Glutamatergic neuron (in vitro differentiated cells): Measurements from ENCODE around the gene FAM53A. TPM values are rescaled to one million over a fixed set of nuclear protein-coding genes. Genes with fewer than 3 reads are reported as not detected.
"Not testable (repeated sequence)": the region's sequence is repeated elsewhere in the genome, so short reads cannot be mapped to it uniquely, and the experiment has no call there.

ENCODE experiments used
- DNase-seq: peaks from one replicate; pipeline ENCODE4 v3.0.0; 2022
- H3K27ac Mint-ChIP-seq: one replicate; pipeline ENCODE4 v1.8.0; 2020; ENCODE audit warnings: mild to moderate bottlenecking, mixed read lengths, inconsistent platforms; ENCODE audit not compliant: unreplicated experiment
- H3K27me3 Mint-ChIP-seq: one replicate; pipeline ENCODE4 v1.8.0; 2020; ENCODE audit warnings: mild to moderate bottlenecking, moderate library complexity, mixed read lengths, inconsistent platforms; ENCODE audit not compliant: unreplicated experiment
- H3K36me3 Mint-ChIP-seq: one replicate; pipeline ENCODE4 v1.8.0; 2020; ENCODE audit warnings: mild to moderate bottlenecking, mixed read lengths, inconsistent platforms; ENCODE audit not compliant: unreplicated experiment
- H3K4me1 Mint-ChIP-seq: one replicate; pipeline ENCODE4 v1.8.0; 2020; ENCODE audit warnings: mild to moderate bottlenecking, low read depth, mixed read lengths, inconsistent platforms; ENCODE audit not compliant: unreplicated experiment
- H3K4me3 Mint-ChIP-seq: one replicate; pipeline ENCODE4 v1.8.0; 2020; ENCODE audit warnings: mild to moderate bottlenecking, mixed read lengths, inconsistent platforms; ENCODE audit not compliant: unreplicated experiment
- H3K9me3 Mint-ChIP-seq: one replicate; pipeline ENCODE4 v1.8.0; 2020; ENCODE audit warnings: mild to moderate bottlenecking, moderate library complexity, mixed read lengths, inconsistent platforms; ENCODE audit not compliant: unreplicated experiment
- total RNA-seq: library from RNA; stranded (reverse); fragmentation: NEBNext Ultra II Directional; extraction: Animal tissue kit (Norgen Biotek cat#: 25700); gene quantifications from one replicate; pipeline ENCODE4 v1.2.1, GENCODE V29; 2021; ENCODE audit not compliant: unreplicated experiment
- TF ChIP-seq, protein P1 (sequence below): fragments of 200-600 bp; sonication (generic); IDR thresholded peaks from one replicate; pipeline ENCODE4 v1.5.0; 2021; ENCODE audit not compliant: partially characterized antibody, unreplicated experiment

FAM53A gene
- total RNA-seq, 1 donor from 2014 or later = 1.1 TPM

DNA sequence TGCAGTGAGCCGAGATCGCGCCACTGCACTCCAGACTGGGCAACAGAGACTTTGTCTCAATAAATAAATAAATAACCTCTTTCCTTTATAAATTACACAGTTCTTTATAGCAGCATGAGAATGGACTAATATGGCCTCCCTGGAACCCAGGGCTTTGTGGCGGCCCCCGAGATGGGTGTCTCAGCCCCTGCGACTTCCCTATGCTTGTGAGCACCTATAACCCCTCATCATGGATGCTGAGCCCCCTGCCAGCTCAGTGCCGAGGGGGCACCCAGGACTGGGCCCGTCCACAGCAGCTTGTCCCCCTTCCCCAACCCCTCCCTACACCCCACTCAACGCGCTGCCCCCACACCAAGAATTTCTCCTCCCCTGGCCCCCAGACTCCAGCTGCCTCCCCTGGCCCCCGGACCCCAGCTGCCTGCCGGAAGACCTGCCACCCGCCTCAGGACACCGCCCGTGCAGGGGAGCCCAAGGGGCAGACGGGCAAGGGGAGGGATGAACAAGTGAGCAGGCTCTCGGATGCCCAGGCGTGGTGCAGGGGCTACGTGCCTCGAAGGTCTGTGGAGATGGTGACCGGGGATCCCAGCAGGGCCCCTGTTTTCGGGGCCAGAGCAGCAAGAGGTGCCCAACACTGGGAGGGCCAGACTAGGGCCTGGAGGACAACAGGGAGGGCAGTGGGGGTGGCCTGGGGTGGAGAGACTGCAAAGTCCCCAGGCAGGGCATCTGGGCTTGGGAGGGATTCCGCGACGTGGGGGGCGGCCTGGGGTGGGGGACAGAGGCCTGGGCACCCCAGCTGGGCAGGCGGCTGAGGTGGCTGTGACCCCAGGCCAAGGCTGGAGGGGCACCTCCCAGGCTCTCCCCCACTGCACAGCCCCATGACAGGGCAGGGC is 74.0 kb downstream of the FAM53A start:
- peak; percentile 12 for DNase-seq
- no peak overlapping the region for H3K27ac Mint-ChIP-seq
- peaks cover 10% of the 10 kb centered on the region for H3K9me3 Mint-ChIP-seq
- no peak overlapping the region for H3K4me3 Mint-ChIP-seq
- H3K4me1 Mint-ChIP-seq = peaks cover 7% of the 10 kb centered on the region
- no peaks in the 10 kb centered on the region for H3K36me3 Mint-ChIP-seq
- TF ChIP-seq, protein P1, sequence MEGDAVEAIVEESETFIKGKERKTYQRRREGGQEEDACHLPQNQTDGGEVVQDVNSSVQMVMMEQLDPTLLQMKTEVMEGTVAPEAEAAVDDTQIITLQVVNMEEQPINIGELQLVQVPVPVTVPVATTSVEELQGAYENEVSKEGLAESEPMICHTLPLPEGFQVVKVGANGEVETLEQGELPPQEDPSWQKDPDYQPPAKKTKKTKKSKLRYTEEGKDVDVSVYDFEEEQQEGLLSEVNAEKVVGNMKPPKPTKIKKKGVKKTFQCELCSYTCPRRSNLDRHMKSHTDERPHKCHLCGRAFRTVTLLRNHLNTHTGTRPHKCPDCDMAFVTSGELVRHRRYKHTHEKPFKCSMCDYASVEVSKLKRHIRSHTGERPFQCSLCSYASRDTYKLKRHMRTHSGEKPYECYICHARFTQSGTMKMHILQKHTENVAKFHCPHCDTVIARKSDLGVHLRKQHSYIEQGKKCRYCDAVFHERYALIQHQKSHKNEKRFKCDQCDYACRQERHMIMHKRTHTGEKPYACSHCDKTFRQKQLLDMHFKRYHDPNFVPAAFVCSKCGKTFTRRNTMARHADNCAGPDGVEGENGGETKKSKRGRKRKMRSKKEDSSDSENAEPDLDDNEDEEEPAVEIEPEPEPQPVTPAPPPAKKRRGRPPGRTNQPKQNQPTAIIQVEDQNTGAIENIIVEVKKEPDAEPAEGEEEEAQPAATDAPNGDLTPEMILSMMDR = no peak
- H3K27me3 Mint-ChIP-seq = peaks cover 6% of the 10 kb centered on the region

DNA sequence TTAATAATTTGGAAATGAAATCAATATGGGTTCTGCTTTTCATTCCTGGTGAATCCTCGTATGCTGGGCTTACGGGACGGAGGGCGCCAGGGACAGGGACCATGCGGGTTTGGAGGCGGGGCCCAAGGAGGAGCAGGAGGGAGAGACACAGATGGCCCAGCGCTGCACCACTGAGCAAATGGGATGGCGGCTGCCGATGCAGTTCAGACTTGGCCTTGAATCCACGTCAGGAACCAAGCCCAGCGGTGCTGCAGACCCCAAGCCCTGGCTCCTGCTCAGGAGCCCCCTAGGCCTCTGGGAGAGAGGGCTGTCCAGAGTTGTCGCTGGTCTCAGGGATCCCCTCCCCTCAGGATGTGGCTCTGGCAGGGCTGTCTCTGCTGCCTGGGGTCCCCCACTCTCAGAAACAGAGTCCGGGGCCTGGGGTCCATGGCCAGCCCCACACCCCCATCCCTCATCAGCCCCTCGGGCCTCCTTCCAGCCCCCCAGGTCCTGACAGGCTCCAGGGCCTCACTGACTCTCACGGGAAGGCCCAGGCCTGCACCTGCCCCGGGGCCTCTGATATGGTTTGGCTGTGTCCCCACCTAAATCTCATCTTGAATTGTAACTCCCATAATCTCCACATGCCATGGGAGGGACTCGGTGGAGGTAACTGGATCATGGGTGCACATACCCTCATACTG is 75.2 kb downstream of the FAM53A start:
- H3K27ac Mint-ChIP-seq = peak overlapping the region; percentile 48

DNA sequence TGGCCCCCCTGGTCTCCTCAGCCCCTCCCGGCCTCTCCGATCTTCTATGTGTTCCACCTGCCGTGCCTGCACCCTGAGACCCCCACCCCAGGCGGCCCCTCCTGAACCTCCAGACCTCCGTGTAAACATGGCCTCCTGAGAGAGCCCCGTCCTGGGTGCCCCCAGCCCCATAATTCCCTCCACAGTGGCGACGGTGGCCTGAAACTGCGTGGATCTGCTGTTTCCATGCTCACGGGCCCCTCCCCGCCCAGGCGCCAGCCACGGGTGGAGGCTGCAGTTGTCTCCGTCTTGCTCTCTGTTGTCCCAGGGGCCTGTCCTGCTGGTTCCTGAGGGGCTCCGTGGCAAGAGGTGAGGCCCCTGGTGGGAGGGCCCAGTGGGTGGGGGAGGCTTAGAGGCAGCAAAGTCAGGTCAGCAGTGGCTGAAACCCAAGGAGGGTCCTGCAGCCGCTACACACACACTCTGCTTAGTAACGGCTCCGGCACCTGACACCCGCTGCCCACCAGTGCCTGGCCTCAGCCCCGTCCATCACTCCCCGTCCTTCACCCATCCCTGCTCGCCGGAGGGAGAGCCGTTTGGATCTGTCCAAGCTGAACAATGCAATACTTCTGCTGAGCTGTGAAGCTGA is 75.8 kb downstream of the FAM53A start:
- TF ChIP-seq, protein P1 = no peak
- H3K27me3 Mint-ChIP-seq = peaks cover 3% of the 10 kb centered on the region
- peaks cover 5% of the 10 kb centered on the region for H3K4me1 Mint-ChIP-seq
- H3K9me3 Mint-ChIP-seq = peaks cover 2% of the 10 kb centered on the region
- no peaks in the 10 kb centered on the region for H3K36me3 Mint-ChIP-seq
- peak overlapping the region; percentile 42 for H3K4me3 Mint-ChIP-seq
- DNase-seq = peak; percentile 21
- H3K27ac Mint-ChIP-seq = peak overlapping the region; percentile 48

More for the DNA sequence above, 75.2 kb downstream of the FAM53A start:
- H3K36me3 Mint-ChIP-seq = no peaks in the 10 kb centered on the region
- peaks cover 9% of the 10 kb centered on the region for H3K4me1 Mint-ChIP-seq
- peaks cover 6% of the 10 kb centered on the region for H3K9me3 Mint-ChIP-seq
- DNase-seq = peak; percentile 69
- H3K27me3 Mint-ChIP-seq = peaks cover 3% of the 10 kb centered on the region
- peak overlapping the region; percentile 42 for H3K4me3 Mint-ChIP-seq
- TF ChIP-seq, protein P1 = no peak

DNA sequence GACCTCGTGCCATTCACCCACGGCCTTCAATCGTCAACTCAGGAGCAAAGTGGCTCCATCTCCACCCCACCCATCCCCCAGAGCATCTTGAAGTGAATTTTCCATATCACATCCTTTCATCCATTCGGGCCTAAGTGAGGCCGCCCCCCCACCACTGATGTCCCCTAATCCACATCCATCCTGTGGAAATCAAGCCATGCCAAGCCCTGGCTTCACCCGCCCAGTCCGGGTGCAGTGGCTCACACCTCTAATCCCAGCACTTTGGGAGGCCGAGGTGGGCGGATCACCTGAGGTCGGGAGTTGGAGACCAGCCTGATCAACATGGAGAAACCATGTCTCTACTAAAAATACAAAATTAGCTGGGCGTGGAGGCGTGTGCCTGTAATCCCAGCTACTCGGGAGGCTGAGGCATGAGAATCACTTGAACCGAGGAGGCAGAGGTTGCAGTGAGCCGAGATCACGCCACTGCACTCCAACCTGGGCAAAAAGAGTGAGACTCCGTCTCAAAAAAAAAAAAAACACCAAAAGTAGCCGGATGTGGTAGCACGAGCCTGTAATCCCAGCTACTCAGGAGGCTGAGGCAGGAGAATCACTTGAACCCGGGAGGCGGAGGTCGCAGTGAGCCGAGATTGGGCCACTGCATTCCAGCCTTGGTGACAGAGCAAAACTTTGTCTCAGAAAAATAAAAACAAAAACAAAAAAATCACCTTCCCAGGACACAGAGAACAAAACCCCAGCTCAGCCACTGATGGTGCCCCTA is 76.5 kb downstream of the FAM53A start:
- H3K36me3 Mint-ChIP-seq = not testable (repeated sequence)
- peak; percentile 5 for DNase-seq

DNA sequence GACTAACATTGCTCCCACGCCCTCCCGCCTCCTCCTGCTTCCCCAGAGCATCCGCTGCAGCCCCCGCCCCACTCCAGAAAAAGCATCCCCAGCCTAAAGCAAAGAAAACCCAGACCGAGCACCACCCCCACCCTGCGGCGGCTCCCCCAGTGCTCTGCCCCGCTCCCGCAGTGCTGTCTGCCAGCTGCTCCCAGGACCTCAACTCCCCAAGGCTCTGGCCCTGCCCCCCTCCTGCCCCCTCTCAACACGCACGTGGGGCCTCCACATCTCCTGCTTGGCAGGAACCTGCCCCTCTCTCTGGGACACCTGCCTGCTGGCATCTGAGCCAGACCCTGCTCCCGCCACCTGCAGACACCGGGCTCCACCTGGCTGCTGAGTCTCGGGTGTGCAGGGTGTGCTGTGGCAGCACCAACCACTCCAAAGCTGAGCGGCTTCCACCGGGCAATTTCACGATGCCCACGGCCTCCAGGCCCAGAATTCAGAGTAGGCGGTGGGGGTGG is 79.4 kb downstream of the FAM53A start:
- no peak overlapping the region for H3K27ac Mint-ChIP-seq
- peak; percentile 33 for DNase-seq
- peaks cover 17% of the 10 kb centered on the region for H3K4me1 Mint-ChIP-seq
- H3K4me3 Mint-ChIP-seq = no peak overlapping the region
- no peaks in the 10 kb centered on the region for H3K36me3 Mint-ChIP-seq
- peaks cover 3% of the 10 kb centered on the region for H3K27me3 Mint-ChIP-seq
- TF ChIP-seq, protein P1 = no peak
- H3K9me3 Mint-ChIP-seq = peaks cover 4% of the 10 kb centered on the region

More for the DNA sequence above, 76.5 kb downstream of the FAM53A start:
- not testable (repeated sequence) for H3K27me3 Mint-ChIP-seq, H3K27ac Mint-ChIP-seq, H3K9me3 Mint-ChIP-seq, H3K4me1 Mint-ChIP-seq, H3K4me3 Mint-ChIP-seq
